ENCODE results near the gene ZNF630.

DNA sequence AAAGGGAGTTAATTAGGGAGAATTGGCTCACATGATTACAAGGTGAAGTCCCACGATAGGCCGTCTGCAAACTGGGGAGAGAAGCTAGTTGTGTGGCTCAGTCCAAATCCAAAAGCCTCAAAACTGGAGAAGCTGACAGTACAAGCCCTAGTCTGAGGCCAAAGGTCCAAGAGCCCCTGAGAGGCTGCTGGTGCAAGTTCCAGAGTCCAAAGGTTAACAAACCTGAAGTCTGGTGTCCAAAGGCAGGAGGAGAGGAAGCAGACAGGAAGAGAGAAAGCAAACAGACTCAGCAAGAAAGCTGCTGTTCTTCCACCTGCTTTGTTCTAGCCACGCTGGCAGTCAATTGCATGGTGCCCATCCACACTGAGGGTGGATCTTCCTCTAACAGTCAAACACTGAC lies 30.0 kb upstream of the ZNF630 start:
- TF ChIP-seq EZH2 (IDR thresholded peaks at IDR 0.05; ENCODE audit: low read length, unreplicated experiment) (no peak), CTCF (conservative IDR thresholded peaks at IDR 0.05; ENCODE audit: low read depth, low read length) (no peak)

Measured in PC-3 (cell line).